ENCODE measurements around the gene KLRF2. TPM values are rescaled to one million over a fixed set of nuclear protein-coding genes. Genes with fewer than 3 reads are reported as not detected.

Gene KLRF2
- total and polyA plus RNA-seq, 2 experiments from 2014 or later: not detected

- TF ChIP-seq, protein P1, sequence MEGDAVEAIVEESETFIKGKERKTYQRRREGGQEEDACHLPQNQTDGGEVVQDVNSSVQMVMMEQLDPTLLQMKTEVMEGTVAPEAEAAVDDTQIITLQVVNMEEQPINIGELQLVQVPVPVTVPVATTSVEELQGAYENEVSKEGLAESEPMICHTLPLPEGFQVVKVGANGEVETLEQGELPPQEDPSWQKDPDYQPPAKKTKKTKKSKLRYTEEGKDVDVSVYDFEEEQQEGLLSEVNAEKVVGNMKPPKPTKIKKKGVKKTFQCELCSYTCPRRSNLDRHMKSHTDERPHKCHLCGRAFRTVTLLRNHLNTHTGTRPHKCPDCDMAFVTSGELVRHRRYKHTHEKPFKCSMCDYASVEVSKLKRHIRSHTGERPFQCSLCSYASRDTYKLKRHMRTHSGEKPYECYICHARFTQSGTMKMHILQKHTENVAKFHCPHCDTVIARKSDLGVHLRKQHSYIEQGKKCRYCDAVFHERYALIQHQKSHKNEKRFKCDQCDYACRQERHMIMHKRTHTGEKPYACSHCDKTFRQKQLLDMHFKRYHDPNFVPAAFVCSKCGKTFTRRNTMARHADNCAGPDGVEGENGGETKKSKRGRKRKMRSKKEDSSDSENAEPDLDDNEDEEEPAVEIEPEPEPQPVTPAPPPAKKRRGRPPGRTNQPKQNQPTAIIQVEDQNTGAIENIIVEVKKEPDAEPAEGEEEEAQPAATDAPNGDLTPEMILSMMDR (IDR thresholded peaks at IDR 0.05; ENCODE audit: low read depth, low read length): no peak
- no peak for DNase-seq (ENCODE audit: low read depth in 1 of 2, low spot score in 1 of 2)
- H3K27me3 ChIP-seq: no peaks in the 10 kb centered on the region
- no peaks in the 10 kb centered on the region for H3K36me3 ChIP-seq
- no peak overlapping the region for H3K27ac ChIP-seq
- no peaks in the 10 kb centered on the region for H3K4me1 ChIP-seq (ENCODE audit: low read depth)
- no peaks in the 10 kb centered on the region for H3K9me3 ChIP-seq (ENCODE audit: low read depth)
- no peak overlapping the region for H3K4me3 ChIP-seq
These were observed 25.1 kb upstream of the KLRF2 start for GRCh38 chr12:9856151-9856550.

- Histone ChIP-seq H3K9me3 (ENCODE audit: low read depth) (no peaks in the 10 kb centered on the region), H3K4me1 (ENCODE audit: low read depth) (no peaks in the 10 kb centered on the region), H3K36me3 (no peaks in the 10 kb centered on the region), H3K4me3 (no peak overlapping the region), H3K27me3 (no peaks in the 10 kb centered on the region), H3K27ac (no peak overlapping the region)
- no peak for DNase-seq (ENCODE audit: low read depth in 1 of 2, low spot score in 1 of 2)
- TF ChIP-seq, protein P1 (IDR thresholded peaks at IDR 0.05; ENCODE audit: low read depth, low read length): no peak
These were observed 24.4 kb upstream of the KLRF2 start for GRCh38 chr12:9856894-9857293.

DNA sequence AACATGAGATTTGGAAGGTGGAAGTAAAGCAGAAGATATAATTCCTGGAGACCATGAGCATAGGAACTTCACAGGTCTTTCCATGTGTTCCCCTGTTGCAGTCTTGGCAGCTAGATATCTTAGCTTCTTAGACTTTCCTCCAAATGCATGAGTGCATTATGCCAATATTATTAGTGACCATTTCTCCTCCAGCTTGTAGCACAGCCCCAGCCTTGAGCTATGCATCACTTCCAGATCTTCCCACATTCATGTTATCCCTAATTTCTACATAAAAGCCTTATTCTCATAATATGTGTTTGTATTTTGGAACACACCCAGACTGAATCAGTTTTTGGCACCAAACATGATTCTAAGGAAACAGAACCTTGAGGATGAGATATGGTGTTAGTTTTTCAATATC is 23.2 kb upstream of the KLRF2 start:
- no peak for DNase-seq (ENCODE audit: low read depth in 1 of 2, low spot score in 1 of 2)
- H3K36me3 ChIP-seq: no peaks in the 10 kb centered on the region
- H3K4me3 ChIP-seq: no peak overlapping the region
- H3K27me3 ChIP-seq: no peaks in the 10 kb centered on the region
- H3K27ac ChIP-seq: no peak overlapping the region
- no peaks in the 10 kb centered on the region for H3K4me1 ChIP-seq (ENCODE audit: low read depth)
- no peaks in the 10 kb centered on the region for H3K9me3 ChIP-seq (ENCODE audit: low read depth)
- TF ChIP-seq, protein P1 (IDR thresholded peaks at IDR 0.05; ENCODE audit: low read depth, low read length): no peak

- no peak overlapping the region for H3K27ac ChIP-seq
- H3K36me3 ChIP-seq: no peaks in the 10 kb centered on the region
- no peaks in the 10 kb centered on the region for H3K27me3 ChIP-seq
- H3K9me3 ChIP-seq (ENCODE audit: low read depth): no peaks in the 10 kb centered on the region
- no peaks in the 10 kb centered on the region for H3K4me1 ChIP-seq (ENCODE audit: low read depth)
- no peak for DNase-seq (ENCODE audit: low read depth in 1 of 2, low spot score in 1 of 2)
- TF ChIP-seq, protein P1 (IDR thresholded peaks at IDR 0.05; ENCODE audit: low read depth, low read length): no peak
- H3K4me3 ChIP-seq: no peak overlapping the region
These were observed 16.2 kb upstream of the KLRF2 start for GRCh38 chr12:9864913-9865675.

- Histone ChIP-seq H3K4me1 (ENCODE audit: low read depth) (no peaks in the 10 kb centered on the region), H3K27me3 (no peaks in the 10 kb centered on the region), H3K27ac (no peak overlapping the region), H3K9me3 (ENCODE audit: low read depth) (no peaks in the 10 kb centered on the region), H3K4me3 (no peak overlapping the region), H3K36me3 (no peaks in the 10 kb centered on the region)
- DNase-seq (ENCODE audit: low read depth in 1 of 2, low spot score in 1 of 2): no peak
- TF ChIP-seq, protein P1 (IDR thresholded peaks at IDR 0.05; ENCODE audit: low read depth, low read length): no peak
These were observed 14.4 kb upstream of the KLRF2 start for GRCh38 chr12:9866860-9867269.

All from cardiac muscle cell (in vitro differentiated cells and primary cell).